ENCODE measurements around the gene ARHGAP26. TPM values are rescaled to one million over a fixed set of nuclear protein-coding genes. Genes with fewer than 3 reads are reported as not detected.

Gene ARHGAP26
- total RNA-seq, 1 donor = 1.7 TPM

GRCh38 chr5:143182106-143182505 lies 411.9 kb downstream of the ARHGAP26 start:
- peak; percentile 50 for DNase-seq (ENCODE audit: low read depth)
- TF ChIP-seq, protein P1, sequence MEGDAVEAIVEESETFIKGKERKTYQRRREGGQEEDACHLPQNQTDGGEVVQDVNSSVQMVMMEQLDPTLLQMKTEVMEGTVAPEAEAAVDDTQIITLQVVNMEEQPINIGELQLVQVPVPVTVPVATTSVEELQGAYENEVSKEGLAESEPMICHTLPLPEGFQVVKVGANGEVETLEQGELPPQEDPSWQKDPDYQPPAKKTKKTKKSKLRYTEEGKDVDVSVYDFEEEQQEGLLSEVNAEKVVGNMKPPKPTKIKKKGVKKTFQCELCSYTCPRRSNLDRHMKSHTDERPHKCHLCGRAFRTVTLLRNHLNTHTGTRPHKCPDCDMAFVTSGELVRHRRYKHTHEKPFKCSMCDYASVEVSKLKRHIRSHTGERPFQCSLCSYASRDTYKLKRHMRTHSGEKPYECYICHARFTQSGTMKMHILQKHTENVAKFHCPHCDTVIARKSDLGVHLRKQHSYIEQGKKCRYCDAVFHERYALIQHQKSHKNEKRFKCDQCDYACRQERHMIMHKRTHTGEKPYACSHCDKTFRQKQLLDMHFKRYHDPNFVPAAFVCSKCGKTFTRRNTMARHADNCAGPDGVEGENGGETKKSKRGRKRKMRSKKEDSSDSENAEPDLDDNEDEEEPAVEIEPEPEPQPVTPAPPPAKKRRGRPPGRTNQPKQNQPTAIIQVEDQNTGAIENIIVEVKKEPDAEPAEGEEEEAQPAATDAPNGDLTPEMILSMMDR (IDR thresholded peaks at IDR 0.05; ENCODE audit: insufficient read depth, low read depth, low read length) = no peak
- H3K4me3 ChIP-seq (ENCODE audit: low read depth, low read length) = no peak overlapping the region

DNA sequence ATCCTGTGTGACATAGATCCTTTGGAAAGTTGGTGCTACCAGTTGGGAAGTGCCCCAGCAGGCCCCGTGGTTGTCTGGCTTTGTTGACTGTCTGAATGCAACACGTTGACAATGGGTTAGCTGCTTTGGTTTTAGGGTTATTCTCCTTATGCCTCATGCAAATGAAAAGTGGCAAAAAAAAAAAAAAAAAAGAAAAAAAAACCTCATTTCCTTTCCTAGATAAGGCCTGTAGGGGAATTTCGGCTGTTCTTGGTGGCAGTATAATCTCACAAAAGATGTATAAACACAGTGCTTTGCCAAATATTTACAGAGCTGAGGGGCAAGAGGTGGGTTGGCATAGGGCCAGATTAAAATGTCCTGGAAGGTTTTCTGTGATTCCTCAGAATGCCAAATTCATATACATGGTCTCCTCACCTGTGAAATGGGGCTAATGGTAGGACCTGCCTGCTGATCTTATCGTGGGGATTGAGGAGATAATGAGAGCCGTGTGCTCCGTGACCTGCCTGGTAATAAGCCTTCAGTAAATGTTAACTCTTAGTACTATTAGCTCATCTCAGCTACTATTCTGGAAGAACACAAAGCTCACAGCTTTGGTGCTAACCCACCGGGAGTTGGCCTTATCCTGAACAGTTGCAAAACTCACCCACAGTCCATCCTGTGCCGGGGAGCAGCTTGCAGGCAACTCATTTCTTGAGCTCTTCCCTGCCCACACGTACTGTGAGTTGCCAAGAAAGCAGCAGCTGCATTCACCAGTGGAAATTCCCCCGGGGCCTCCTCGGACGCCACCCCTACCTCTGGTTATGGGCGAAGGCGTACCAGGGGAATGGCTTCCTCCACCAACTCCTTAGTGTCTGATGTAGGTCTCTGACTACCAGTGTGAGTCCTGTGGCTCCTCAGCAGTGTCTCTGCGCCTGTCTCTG lies 413.0 kb downstream of the ARHGAP26 start:
- no peak overlapping the region for H3K4me3 ChIP-seq (ENCODE audit: low read depth, low read length)
- DNase-seq (ENCODE audit: low read depth) = peak; percentile 91
- TF ChIP-seq, protein P1 (IDR thresholded peaks at IDR 0.05; ENCODE audit: insufficient read depth, low read depth, low read length) = no peak

GRCh38 chr5:143183989-143184388 lies 413.8 kb downstream of the ARHGAP26 start:
- DNase-seq (ENCODE audit: low read depth) = no peak
- no peak overlapping the region for H3K4me3 ChIP-seq (ENCODE audit: low read depth, low read length)
- TF ChIP-seq, protein P1 (IDR thresholded peaks at IDR 0.05; ENCODE audit: insufficient read depth, low read depth, low read length) = no peak

GRCh38 chr5:143186623-143187022 lies 416.4 kb downstream of the ARHGAP26 start:
- no peak for DNase-seq (ENCODE audit: low read depth)
- TF ChIP-seq, protein P1 (IDR thresholded peaks at IDR 0.05; ENCODE audit: insufficient read depth, low read depth, low read length) = no peak
- no peak overlapping the region for H3K4me3 ChIP-seq (ENCODE audit: low read depth, low read length)

DNA sequence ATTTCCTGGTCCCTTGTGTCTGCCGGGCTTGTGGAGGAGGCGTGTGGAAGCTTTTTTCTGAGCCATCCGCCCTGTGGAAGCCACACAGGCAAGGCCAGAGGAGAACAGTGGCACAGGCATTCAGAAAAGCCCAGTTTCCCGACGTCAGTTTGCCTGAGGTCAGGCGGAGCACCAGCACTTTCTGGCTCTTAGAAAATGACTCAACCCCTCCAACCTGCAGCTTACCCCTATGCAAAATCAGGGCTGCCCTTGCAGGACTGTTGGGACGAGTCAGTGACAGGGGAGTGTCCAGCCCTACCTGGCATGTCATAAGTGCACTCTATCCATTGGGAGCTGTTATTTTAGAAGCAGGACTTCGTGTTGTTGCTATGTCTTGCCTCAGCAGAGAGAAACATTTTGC lies 417.3 kb downstream of the ARHGAP26 start:
- H3K4me3 ChIP-seq (ENCODE audit: low read depth, low read length) = no peak overlapping the region
- TF ChIP-seq, protein P1 (IDR thresholded peaks at IDR 0.05; ENCODE audit: insufficient read depth, low read depth, low read length) = no peak
- DNase-seq (ENCODE audit: low read depth) = no peak

- no peak for DNase-seq (ENCODE audit: low read depth)
- H3K4me3 ChIP-seq (ENCODE audit: low read depth, low read length) = no peak overlapping the region
Measured at GRCh38 chr5:143188083-143188482, 417.9 kb downstream of the ARHGAP26 start.

More at GRCh38 chr5:143188083-143188482, 417.9 kb downstream of the ARHGAP26 start:
- TF ChIP-seq, protein P1 (IDR thresholded peaks at IDR 0.05; ENCODE audit: insufficient read depth, low read depth, low read length) = no peak
